ENCODE data around the gene PARVA.

The PARVA gene

GRCh38 chr11:12410006-12410728, 32.8 kb downstream of the PARVA start:
- H3K4me1 ChIP-seq (ENCODE audit: control insufficient read depth in 1 of 2, insufficient read depth in 1 of 2, low read depth in 1 of 2, low read length in 1 of 2) = no peaks in the 10 kb centered on the region
- no peaks in the 10 kb centered on the region for H3K36me3 ChIP-seq
- TF ChIP-seq CTCF (IDR thresholded peaks at IDR 0.05) = no peak
- peaks cover 32% of the 10 kb centered on the region for H3K27me3 ChIP-seq
- H3K27ac ChIP-seq = no peak overlapping the region
- H3K9me3 ChIP-seq = no peaks in the 10 kb centered on the region
- H3K4me3 ChIP-seq (ENCODE audit: low read depth in 1 of 2, low read length in 1 of 2) = no peak overlapping the region

GRCh38 chr11:12411393-12411792, 34.0 kb downstream of the PARVA start:
- no peak for TF ChIP-seq CTCF (IDR thresholded peaks at IDR 0.05)
- H3K27ac ChIP-seq = no peak overlapping the region
- H3K27me3 ChIP-seq = peaks cover 35% of the 10 kb centered on the region
- no peaks in the 10 kb centered on the region for H3K9me3 ChIP-seq
- no peaks in the 10 kb centered on the region for H3K36me3 ChIP-seq
- no peak overlapping the region for H3K4me3 ChIP-seq (ENCODE audit: low read depth in 1 of 2, low read length in 1 of 2)
- H3K4me1 ChIP-seq (ENCODE audit: control insufficient read depth in 1 of 2, insufficient read depth in 1 of 2, low read depth in 1 of 2, low read length in 1 of 2) = no peaks in the 10 kb centered on the region

- Histone ChIP-seq H3K27ac (no peak overlapping the region), H3K4me1 (ENCODE audit: control insufficient read depth in 1 of 2, insufficient read depth in 1 of 2, low read depth in 1 of 2, low read length in 1 of 2) (no peaks in the 10 kb centered on the region), H3K4me3 (ENCODE audit: low read depth in 1 of 2, low read length in 1 of 2) (no peak overlapping the region), H3K9me3 (no peaks in the 10 kb centered on the region), H3K27me3 (peaks cover 31% of the 10 kb centered on the region), H3K36me3 (no peaks in the 10 kb centered on the region)
- no peak for TF ChIP-seq CTCF (IDR thresholded peaks at IDR 0.05)
Observed at GRCh38 chr11:12411806-12412727, 34.7 kb downstream of the PARVA start.

GRCh38 chr11:12413141-12414052, 36.0 kb downstream of the PARVA start:
- H3K4me1 ChIP-seq (ENCODE audit: control insufficient read depth in 1 of 2, insufficient read depth in 1 of 2, low read depth in 1 of 2, low read length in 1 of 2) = no peaks in the 10 kb centered on the region
- H3K4me3 ChIP-seq (ENCODE audit: low read depth in 1 of 2, low read length in 1 of 2) = no peak overlapping the region
- no peaks in the 10 kb centered on the region for H3K36me3 ChIP-seq
- peaks cover 29% of the 10 kb centered on the region for H3K27me3 ChIP-seq
- no peaks in the 10 kb centered on the region for H3K9me3 ChIP-seq
- no peak overlapping the region for H3K27ac ChIP-seq
- no peak for TF ChIP-seq CTCF (IDR thresholded peaks at IDR 0.05)

DNA sequence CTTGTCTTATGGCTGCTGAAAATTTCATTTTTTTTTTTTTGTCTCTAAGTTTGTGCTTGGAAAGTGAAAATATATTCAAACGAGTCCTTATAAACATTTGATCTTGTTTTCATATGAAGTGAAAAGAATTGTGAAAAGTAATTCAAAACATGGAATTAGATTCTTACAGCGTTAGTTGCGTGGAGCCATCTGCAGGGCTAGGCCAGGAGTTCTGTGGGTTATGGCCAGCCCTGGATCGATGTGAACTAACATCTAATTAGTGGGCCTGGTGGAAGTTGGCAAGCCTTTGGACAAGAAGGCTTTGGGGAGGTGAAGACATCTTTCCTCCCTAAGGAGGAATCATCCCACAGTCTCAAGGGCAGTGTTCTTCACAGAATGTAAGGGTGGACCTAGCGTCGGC, 37.2 kb downstream of the PARVA start:
- H3K27me3 ChIP-seq = peaks cover 27% of the 10 kb centered on the region
- no peaks in the 10 kb centered on the region for H3K4me1 ChIP-seq (ENCODE audit: control insufficient read depth in 1 of 2, insufficient read depth in 1 of 2, low read depth in 1 of 2, low read length in 1 of 2)
- H3K9me3 ChIP-seq = no peaks in the 10 kb centered on the region
- H3K36me3 ChIP-seq = no peaks in the 10 kb centered on the region
- no peak for TF ChIP-seq CTCF (IDR thresholded peaks at IDR 0.05)
- H3K27ac ChIP-seq = no peak overlapping the region
- H3K4me3 ChIP-seq (ENCODE audit: low read depth in 1 of 2, low read length in 1 of 2) = no peak overlapping the region
